ENCODE data around the gene NES.

NES gene

DNA sequence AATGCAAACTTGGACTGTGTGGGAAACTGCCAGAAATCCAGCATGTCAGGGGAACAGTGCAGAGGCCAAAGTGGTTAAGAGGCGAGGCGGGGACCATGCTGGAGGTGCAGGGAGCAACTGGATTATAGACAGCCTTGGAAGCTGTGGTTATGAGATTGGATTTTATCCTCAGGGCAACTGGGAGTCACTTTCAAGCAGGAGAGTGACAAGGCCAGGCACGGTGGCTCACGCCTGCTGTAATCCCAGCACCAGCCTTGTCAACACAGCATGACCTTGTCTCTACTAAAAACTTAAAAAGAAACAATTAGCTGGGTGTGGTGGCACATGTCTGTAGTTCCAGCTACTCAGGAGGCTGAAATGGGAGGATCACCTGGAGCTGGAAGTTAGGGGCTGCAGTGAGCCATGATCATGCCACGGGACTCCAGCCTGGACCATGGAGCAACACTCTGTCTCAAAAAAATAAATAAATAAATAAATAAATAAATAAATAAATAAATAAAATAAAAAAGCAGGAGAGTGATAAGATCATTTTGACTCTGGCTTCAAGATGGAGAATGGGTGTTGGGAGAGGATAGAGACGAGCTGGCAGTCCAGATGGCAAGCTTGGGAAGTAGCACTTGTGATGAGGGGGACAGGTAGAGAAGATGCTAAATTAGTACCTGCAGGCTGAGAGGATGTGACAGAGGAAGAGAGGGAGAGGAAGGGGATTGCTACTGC is 54.5 kb downstream of the NES start:
- FAIRE-seq (no peak), DNase-seq (ENCODE audit: low spot score) (no peak)

DNA sequence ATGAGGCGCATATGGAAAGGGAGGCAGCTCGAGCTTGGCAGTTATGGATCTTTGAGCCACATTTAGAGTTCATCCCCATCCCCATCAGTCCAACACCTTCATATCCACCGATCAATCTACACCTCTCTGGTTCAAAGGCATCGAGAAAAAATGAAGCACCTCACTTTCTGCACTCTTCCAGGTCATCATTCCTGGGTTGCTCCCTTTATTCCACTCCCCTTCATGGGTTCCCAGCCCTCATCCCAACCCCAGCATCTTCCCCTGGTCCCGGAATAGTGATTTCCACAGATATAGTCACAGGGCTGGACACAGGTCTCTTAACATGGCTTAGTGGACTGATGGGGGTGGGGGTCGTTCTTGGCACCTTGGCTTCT is 57.6 kb downstream of the NES start:
- no peak for DNase-seq (ENCODE audit: low spot score)
- FAIRE-seq, result no peak

- FAIRE-seq (no peak), DNase-seq (ENCODE audit: low spot score) (peak; percentile 39)
These were observed 58.2 kb downstream of the NES start, which contains the start of gene HAPLN2 for GRCh38 chr1:156618853-156619581. HAPLN2 (plus strand) TSS chr1:156619415; CDS start chr1:156623491, 4,076 bp downstream.
